Breast epithelium (tissue), 3 donors: ENCODE data around the gene NEIL3.

Experiments
- POLR2A ChIP-seq: fragments of 450-650 bp; IDR thresholded peaks from one replicate; pipeline ENCODE4 v1.6.1; 2016; ENCODE audit warnings: antibody characterized with exemption, mild to moderate bottlenecking, moderate library complexity
- POLR2AphosphoS5 ChIP-seq, 3 donors: sonication (generic); formaldehyde crosslinking; IDR thresholded peaks; one replicate each; pipeline ENCODE4 v1.6.1; 2017; ENCODE audit warnings: antibody characterized with exemption in 3 of 3
- TF ChIP-seq, protein P1 (sequence below), 3 donors: fragments of 450-650 bp; IDR thresholded peaks; one replicate each; pipeline ENCODE4 v1.5.1; 2016 to 2017; ENCODE audit warnings: antibody characterized with exemption in 3 of 3, mild to moderate bottlenecking in 3 of 3, moderate library complexity in 3 of 3

DNA sequence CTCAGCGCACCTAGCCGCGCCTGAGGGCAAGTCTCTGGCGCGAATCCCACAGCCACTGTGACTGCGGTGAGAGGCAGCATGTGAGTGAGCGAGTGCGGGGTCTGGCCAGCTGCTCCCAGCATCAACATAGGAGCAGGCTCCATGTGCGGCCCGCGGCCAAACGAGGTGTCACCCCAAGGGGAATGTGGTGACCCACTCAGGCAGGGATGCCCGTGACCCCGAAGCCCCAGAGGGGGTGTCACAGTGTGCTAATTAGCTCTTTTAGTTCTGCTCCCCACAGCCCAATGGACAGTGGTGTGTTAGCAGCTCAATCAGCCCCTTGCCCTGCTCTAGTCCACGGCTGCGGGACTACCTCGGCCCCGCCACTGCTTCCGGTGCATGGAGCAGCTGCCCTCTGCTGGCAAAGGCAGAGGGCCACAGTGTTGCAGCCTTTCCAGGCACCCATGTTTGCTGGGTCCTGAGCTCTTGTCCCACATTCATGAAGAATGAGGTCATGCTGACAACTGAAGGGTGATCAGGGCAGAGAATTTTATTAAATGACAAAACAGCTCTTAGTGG is 71.1 kb downstream of the NEIL3 start:
- TF ChIP-seq, protein P1, sequence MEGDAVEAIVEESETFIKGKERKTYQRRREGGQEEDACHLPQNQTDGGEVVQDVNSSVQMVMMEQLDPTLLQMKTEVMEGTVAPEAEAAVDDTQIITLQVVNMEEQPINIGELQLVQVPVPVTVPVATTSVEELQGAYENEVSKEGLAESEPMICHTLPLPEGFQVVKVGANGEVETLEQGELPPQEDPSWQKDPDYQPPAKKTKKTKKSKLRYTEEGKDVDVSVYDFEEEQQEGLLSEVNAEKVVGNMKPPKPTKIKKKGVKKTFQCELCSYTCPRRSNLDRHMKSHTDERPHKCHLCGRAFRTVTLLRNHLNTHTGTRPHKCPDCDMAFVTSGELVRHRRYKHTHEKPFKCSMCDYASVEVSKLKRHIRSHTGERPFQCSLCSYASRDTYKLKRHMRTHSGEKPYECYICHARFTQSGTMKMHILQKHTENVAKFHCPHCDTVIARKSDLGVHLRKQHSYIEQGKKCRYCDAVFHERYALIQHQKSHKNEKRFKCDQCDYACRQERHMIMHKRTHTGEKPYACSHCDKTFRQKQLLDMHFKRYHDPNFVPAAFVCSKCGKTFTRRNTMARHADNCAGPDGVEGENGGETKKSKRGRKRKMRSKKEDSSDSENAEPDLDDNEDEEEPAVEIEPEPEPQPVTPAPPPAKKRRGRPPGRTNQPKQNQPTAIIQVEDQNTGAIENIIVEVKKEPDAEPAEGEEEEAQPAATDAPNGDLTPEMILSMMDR (IDR thresholded peaks at IDR 0.05) = no peak
- TF ChIP-seq POLR2AphosphoS5 (IDR thresholded peaks at IDR 0.05) (no peak), POLR2A (no peak)
